HG03196 (cell line): ENCODE measurements around the gene ANGPTL2.

ENCODE experiments used
- ATAC-seq: cut with Tn5 transposase; IDR thresholded peaks from one replicate; pipeline ENCODE4 v1.9.1; 2021; ENCODE audit not compliant: unreplicated experiment

The ANGPTL2 gene

GRCh38 chr9:127136880-127137639 lies 14.6 kb upstream of the ANGPTL2 start:
- ATAC-seq, result no peak

GRCh38 chr9:127136081-127136879 lies 13.8 kb upstream of the ANGPTL2 start:
- no peak for ATAC-seq

GRCh38 chr9:127135056-127135745 lies 12.8 kb upstream of the ANGPTL2 start:
- ATAC-seq, result no peak

GRCh38 chr9:127133739-127134167 lies 11.3 kb upstream of the ANGPTL2 start:
- ATAC-seq, result no peak

GRCh38 chr9:127132921-127133647 lies 10.6 kb upstream of the ANGPTL2 start:
- ATAC-seq, result no peak

- ATAC-seq, result no peak
Measured at GRCh38 chr9:127132375-127132774, 9.9 kb upstream of the ANGPTL2 start.

GRCh38 chr9:127131871-127132270 lies 9.4 kb upstream of the ANGPTL2 start:
- ATAC-seq, result no peak

GRCh38 chr9:127130661-127131538 lies 8.5 kb upstream of the ANGPTL2 start:
- ATAC-seq, result no peak

GRCh38 chr9:127130235-127130634 lies 7.8 kb upstream of the ANGPTL2 start:
- ATAC-seq, result no peak

- ATAC-seq, result no peak
Measured at GRCh38 chr9:127129718-127130085, 7.3 kb upstream of the ANGPTL2 start.

- ATAC-seq, result no peak
Measured at GRCh38 chr9:127129073-127129717, 6.8 kb upstream of the ANGPTL2 start.

- no peak for ATAC-seq
Measured at GRCh38 chr9:127128341-127129072, 6.1 kb upstream of the ANGPTL2 start.

- no peak for ATAC-seq
Measured at GRCh38 chr9:127126971-127127370, 4.5 kb upstream of the ANGPTL2 start.

GRCh38 chr9:127124792-127125191 lies 2.4 kb upstream of the ANGPTL2 start:
- no peak for ATAC-seq

GRCh38 chr9:127124111-127124531 lies 1.7 kb upstream of the ANGPTL2 start:
- no peak for ATAC-seq

GRCh38 chr9:127123064-127123890 lies 842 bp upstream of the ANGPTL2 start:
- ATAC-seq, result no peak

GRCh38 chr9:127121628-127122175 lies 733 bp downstream of the ANGPTL2 start:
- no peak for ATAC-seq

GRCh38 chr9:127119320-127119709 lies 3.1 kb downstream of the ANGPTL2 start:
- ATAC-seq, result no peak
